HEK293 (cell line): ENCODE results near the gene CLEC2D.
"Not testable (repeated sequence)": the region's sequence is repeated elsewhere in the genome, so short reads cannot be mapped to it uniquely, and the experiment has no call there.

Experiments
- CTCF ChIA-PET: fragments of 350-600 bp; formaldehyde crosslinking; extraction: SDS; loops from one replicate; lab custom pipeline; 2021; ENCODE audit warnings: antibody characterized with exemption; lab: Yijun Ruan, JAX
- POLR2A ChIA-PET: fragments of 300-600 bp; formaldehyde crosslinking; extraction: SDS; loops from one replicate; lab custom pipeline; 2020; ENCODE audit warnings: antibody characterized with exemption, inconsistent platforms; lab: Yijun Ruan, JAX
- H3K27ac ChIP-seq: fragments of 200-500 bp; sonication (Bioruptor generic); 2 replicates; pipeline ENCODE4 v1.5.1; 2014; ENCODE audit warnings: low read depth, low read length, control low read depth, inconsistent platforms; ENCODE audit errors: extremely low read depth
- H3K36me3 ChIP-seq, 2 experiments: fragments of 200-500 bp in 1 of 2; sonication (Bioruptor generic) in 1 of 2; 1 replicate in 1 of 2; 2 replicates in 1 of 2; pipeline ENCODE4 v1.5.1; 2014 to 2017; ENCODE audit warnings: inconsistent platforms in 2 of 2, low read length in 2 of 2; ENCODE audit not compliant: control insufficient read depth in 2 of 2, insufficient read depth in 1 of 2
- H3K4me1 ChIP-seq: fragments of 200-500 bp; sonication (Bioruptor generic); 2 replicates; pipeline ENCODE4 v1.5.1; 2014; ENCODE audit warnings: mild to moderate bottlenecking, low read length, inconsistent platforms; ENCODE audit not compliant: control insufficient read depth, insufficient read depth
- H3K4me3 ChIP-seq: 2 replicates; pipeline ENCODE4 v1.5.1; 2011; ENCODE audit warnings: low read depth, mild to moderate bottlenecking, control low read depth, low read length, moderate library complexity
- H3K9me3 ChIP-seq: fragments of 200-500 bp; sonication (Bioruptor generic); 2 replicates; pipeline ENCODE4 v1.5.1; 2014; ENCODE audit warnings: low read depth, low read length, inconsistent platforms; ENCODE audit not compliant: control insufficient read depth, insufficient read depth
- OSR2 ChIP-seq: fragments of 450-650 bp; formaldehyde crosslinking; IDR thresholded peaks from 2 replicates; pipeline ENCODE4 v1.5.1; 2016; ENCODE audit warnings: missing biosample characterization, missing genetic modification characterization
- SCRT1 ChIP-seq: fragments of 450-650 bp; formaldehyde crosslinking; IDR thresholded peaks from 2 replicates; pipeline ENCODE4 v1.5.1; 2016; ENCODE audit warnings: missing biosample characterization, missing genetic modification characterization, borderline replicate concordance
- ZBTB7A ChIP-seq: fragments of 450-650 bp; formaldehyde crosslinking; IDR thresholded peaks from 2 replicates; pipeline ENCODE4 v1.5.1; 2016; ENCODE audit warnings: low read depth, missing biosample characterization, missing genetic modification characterization
- ZNF426 ChIP-seq: fragments of 450-650 bp; formaldehyde crosslinking; IDR thresholded peaks from 2 replicates; pipeline ENCODE4 v1.5.1; 2017; ENCODE audit warnings: missing biosample characterization, missing genetic modification characterization, mild to moderate bottlenecking, inconsistent platforms, moderate library complexity
- ZNF529 ChIP-seq: fragments of 450-650 bp; formaldehyde crosslinking; IDR thresholded peaks from 2 replicates; pipeline ENCODE4 v1.5.1; 2017; ENCODE audit warnings: missing genetic modification characterization, missing biosample characterization; ENCODE audit not compliant: insufficient replicate concordance
- ZNF560 ChIP-seq: fragments of 450-650 bp; formaldehyde crosslinking; IDR thresholded peaks from 2 replicates; pipeline ENCODE4 v1.5.1; 2017; ENCODE audit warnings: missing biosample characterization, missing genetic modification characterization, borderline replicate concordance
- ZNF623 ChIP-seq: fragments of 450-650 bp; formaldehyde crosslinking; IDR thresholded peaks from 2 replicates; pipeline ENCODE4 v1.5.1; 2016; ENCODE audit warnings: missing biosample characterization, missing genetic modification characterization
- ZNF843 ChIP-seq: fragments of 450-650 bp; formaldehyde crosslinking; IDR thresholded peaks from 2 replicates; pipeline ENCODE4 v1.5.1; 2016; ENCODE audit warnings: missing biosample characterization, missing genetic modification characterization
- TF ChIP-seq, protein P1 (sequence below): fragments of 450-650 bp; formaldehyde crosslinking; IDR thresholded peaks from 2 replicates; pipeline ENCODE4 v1.5.0; 2017; ENCODE audit warnings: missing biosample characterization, missing genetic modification characterization, borderline replicate concordance
- TF ChIP-seq, protein P2 (sequence below): sonication (generic); formaldehyde crosslinking; IDR thresholded peaks from 2 replicates; pipeline ENCODE4 v1.8.1; 2022; ENCODE audit warnings: mild to moderate bottlenecking, moderate library complexity, missing genetic modification reagents
- TF ChIP-seq, protein P3 (sequence below): fragments of 450-650 bp; formaldehyde crosslinking; IDR thresholded peaks from 2 replicates; pipeline ENCODE4 v1.5.1; 2016; ENCODE audit warnings: missing biosample characterization, missing genetic modification characterization
- TF ChIP-seq, protein P4 (sequence below): fragments of 450-650 bp; formaldehyde crosslinking; IDR thresholded peaks from 2 replicates; pipeline ENCODE4 v1.5.1; 2016; ENCODE audit warnings: missing biosample characterization, missing genetic modification characterization
- TF ChIP-seq, protein P5 (sequence below): fragments of 450-650 bp; IDR thresholded peaks from 2 replicates; pipeline ENCODE4 v1.5.1; 2018; ENCODE audit warnings: missing biosample characterization, missing genetic modification characterization

The CLEC2D gene

DNA sequence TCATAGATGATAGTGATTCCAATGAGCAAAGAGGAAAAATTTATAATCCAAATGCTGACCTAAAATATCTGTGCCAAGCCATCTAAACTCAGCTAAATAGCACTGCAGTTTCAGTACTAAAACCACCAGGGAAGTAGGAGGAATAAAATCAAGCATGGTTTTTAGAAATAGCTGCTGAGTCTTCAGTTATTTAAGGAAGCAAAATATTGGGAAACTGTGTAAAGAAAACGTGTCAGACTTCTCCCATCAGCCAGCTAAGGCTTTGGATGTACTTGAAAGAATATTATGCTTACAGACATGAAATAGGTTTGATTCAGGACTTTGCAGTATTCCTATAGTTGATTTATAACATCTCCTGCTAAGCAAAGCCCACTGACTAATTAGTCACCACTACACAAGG, 24.7 kb downstream of the CLEC2D start (continued):
- TF ChIP-seq, protein P1, sequence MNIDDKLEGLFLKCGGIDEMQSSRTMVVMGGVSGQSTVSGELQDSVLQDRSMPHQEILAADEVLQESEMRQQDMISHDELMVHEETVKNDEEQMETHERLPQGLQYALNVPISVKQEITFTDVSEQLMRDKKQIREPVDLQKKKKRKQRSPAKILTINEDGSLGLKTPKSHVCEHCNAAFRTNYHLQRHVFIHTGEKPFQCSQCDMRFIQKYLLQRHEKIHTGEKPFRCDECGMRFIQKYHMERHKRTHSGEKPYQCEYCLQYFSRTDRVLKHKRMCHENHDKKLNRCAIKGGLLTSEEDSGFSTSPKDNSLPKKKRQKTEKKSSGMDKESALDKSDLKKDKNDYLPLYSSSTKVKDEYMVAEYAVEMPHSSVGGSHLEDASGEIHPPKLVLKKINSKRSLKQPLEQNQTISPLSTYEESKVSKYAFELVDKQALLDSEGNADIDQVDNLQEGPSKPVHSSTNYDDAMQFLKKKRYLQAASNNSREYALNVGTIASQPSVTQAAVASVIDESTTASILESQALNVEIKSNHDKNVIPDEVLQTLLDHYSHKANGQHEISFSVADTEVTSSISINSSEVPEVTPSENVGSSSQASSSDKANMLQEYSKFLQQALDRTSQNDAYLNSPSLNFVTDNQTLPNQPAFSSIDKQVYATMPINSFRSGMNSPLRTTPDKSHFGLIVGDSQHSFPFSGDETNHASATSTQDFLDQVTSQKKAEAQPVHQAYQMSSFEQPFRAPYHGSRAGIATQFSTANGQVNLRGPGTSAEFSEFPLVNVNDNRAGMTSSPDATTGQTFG (tag by site-specific recombination) = no peak
- TF ChIP-seq, protein P2, sequence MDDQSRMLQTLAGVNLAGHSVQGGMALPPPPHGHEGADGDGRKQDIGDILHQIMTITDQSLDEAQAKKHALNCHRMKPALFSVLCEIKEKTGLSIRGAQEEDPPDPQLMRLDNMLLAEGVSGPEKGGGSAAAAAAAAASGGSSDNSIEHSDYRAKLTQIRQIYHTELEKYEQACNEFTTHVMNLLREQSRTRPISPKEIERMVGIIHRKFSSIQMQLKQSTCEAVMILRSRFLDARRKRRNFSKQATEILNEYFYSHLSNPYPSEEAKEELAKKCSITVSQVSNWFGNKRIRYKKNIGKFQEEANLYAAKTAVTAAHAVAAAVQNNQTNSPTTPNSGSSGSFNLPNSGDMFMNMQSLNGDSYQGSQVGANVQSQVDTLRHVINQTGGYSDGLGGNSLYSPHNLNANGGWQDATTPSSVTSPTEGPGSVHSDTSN = no peak
- no peak for TF ChIP-seq SCRT1 (tag by site-specific recombination)
- TF ChIP-seq, protein P3, sequence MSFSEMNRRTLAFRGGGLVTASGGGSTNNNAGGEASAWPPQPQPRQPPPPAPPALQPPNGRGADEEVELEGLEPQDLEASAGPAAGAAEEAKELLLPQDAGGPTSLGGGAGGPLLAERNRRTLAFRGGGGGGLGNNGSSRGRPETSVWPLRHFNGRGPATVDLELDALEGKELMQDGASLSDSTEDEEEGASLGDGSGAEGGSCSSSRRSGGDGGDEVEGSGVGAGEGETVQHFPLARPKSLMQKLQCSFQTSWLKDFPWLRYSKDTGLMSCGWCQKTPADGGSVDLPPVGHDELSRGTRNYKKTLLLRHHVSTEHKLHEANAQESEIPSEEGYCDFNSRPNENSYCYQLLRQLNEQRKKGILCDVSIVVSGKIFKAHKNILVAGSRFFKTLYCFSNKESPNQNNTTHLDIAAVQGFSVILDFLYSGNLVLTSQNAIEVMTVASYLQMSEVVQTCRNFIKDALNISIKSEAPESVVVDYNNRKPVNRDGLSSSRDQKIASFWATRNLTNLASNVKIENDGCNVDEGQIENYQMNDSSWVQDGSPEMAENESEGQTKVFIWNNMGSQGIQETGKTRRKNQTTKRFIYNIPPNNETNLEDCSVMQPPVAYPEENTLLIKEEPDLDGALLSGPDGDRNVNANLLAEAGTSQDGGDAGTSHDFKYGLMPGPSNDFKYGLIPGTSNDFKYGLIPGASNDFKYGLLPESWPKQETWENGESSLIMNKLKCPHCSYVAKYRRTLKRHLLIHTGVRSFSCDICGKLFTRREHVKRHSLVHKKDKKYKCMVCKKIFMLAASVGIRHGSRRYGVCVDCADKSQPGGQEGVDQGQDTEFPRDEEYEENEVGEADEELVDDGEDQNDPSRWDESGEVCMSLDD = no peak
- TF ChIP-seq, protein P4, sequence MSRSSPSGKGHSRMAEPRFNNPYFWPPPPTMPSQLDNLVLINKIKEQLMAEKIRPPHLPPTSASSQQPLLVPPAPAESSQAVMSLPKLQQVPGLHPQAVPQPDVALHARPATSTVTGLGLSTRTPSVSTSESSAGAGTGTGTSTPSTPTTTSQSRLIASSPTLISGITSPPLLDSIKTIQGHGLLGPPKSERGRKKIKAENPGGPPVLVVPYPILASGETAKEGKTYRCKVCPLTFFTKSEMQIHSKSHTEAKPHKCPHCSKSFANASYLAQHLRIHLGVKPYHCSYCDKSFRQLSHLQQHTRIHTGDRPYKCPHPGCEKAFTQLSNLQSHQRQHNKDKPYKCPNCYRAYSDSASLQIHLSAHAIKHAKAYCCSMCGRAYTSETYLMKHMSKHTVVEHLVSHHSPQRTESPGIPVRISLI = no peak
- TF ChIP-seq ZNF843 (tag by site-specific recombination) = no peak
- TF ChIP-seq ZNF623 (tag by site-specific recombination) = no peak
- no peak for TF ChIP-seq ZBTB7A (tag by site-specific recombination)
- TF ChIP-seq, all 188 proteins: peak for 0

DNA sequence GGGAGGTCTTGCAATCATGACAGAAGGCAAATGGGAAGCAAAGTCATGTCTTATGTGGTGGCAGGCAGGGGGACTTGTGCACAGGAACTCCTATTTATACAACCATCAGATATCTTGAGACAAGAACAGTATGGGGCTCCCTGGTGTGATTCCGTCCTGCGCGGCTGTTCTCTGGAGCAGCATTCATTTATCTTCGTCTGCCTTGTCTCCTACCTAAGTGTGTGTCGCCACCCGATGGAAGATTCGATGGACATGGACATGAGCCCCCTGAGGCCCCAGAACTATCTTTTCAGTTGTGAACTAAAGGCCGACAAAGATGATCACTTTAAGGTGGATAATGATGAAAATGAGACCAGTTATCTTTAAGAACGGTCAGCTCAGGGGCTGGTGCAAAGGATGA, 25.6 kb downstream of the CLEC2D start:
- H3K36me3 ChIP-seq = peaks cover 6 to 25% of the 10 kb centered on the region in 2 experiments; a peak in 2 of 3 replicates

DNA sequence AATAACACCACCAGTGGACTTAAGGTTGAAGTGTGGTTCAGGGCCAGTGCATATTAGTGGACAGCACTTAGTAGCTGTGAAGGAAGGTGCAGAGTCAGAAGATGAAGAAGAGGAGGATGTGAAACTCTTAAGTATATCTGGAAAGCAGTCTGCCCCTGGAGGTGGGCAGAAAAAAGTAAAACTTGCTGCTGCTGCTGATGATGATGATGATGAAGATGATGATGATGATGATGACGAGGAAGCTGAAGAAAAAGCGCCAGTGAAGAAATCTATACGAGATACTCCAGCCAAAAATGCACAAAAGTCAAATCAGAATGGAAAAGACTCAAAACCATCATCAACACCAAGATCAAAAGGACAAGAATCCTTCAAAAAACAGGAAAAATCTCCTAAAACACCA, 26.1 kb downstream of the CLEC2D start:
- POLR2A ChIA-PET, H3K27ac ChIP-seq, H3K9me3 ChIP-seq, CTCF ChIA-PET, H3K4me1 ChIP-seq, H3K4me3 ChIP-seq: not testable (repeated sequence)
- peaks cover 6 to 25% of the 10 kb centered on the region in 2 experiments; a peak in 2 of 3 replicates for H3K36me3 ChIP-seq
- TF ChIP-seq, protein P5, sequence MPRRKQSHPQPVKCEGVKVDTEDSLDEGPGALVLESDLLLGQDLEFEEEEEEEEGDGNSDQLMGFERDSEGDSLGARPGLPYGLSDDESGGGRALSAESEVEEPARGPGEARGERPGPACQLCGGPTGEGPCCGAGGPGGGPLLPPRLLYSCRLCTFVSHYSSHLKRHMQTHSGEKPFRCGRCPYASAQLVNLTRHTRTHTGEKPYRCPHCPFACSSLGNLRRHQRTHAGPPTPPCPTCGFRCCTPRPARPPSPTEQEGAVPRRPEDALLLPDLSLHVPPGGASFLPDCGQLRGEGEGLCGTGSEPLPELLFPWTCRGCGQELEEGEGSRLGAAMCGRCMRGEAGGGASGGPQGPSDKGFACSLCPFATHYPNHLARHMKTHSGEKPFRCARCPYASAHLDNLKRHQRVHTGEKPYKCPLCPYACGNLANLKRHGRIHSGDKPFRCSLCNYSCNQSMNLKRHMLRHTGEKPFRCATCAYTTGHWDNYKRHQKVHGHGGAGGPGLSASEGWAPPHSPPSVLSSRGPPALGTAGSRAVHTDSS (tag by site-specific recombination) = peak; percentile 92

More for the DNA sequence above, 25.6 kb downstream of the CLEC2D start:
- H3K4me1 ChIP-seq, CTCF ChIA-PET, H3K27ac ChIP-seq, H3K9me3 ChIP-seq, H3K4me3 ChIP-seq, POLR2A ChIA-PET: not testable (repeated sequence)

DNA sequence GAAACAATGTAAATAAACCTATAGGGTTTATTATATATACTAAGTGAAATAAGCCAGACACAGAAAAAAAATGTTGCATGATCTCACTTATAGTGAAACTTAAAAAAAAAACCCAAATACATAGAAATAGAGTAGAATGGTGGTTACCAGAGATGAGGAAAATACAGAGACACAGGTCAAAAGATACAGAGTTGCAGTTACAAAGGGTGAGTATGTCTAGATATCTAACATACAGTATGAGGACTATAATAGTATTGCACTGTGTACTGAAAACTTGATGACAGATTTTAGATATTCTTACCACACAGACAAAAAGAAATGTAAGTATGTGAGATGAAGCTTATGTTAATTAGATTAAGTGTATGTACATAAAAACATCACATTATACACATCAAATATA, 28.1 kb downstream of the CLEC2D start:
- Histone ChIP-seq H3K4me3 (no peak overlapping the region), H3K4me1 (no peaks in the 10 kb centered on the region), H3K27ac (no peak overlapping the region), H3K9me3 (no peaks in the 10 kb centered on the region), H3K36me3 (peaks cover 6 to 18% of the 10 kb centered on the region in 2 experiments; a peak in 2 of 3 replicates)
- CTCF ChIA-PET = interaction anchor here (0.6 to 1.6 kb wide), 3 partner anchors 9 to 73 kb away, joined by 3 to 7 read pairs (median 3); no protein-coding TSS in a partner anchor
- POLR2A ChIA-PET = no interaction called here
- TF ChIP-seq OSR2 = no peak
- no peak for TF ChIP-seq ZNF426
- TF ChIP-seq ZNF529 (tag by site-specific recombination) = no peak
- no peak for TF ChIP-seq ZNF560 (tag by site-specific recombination)
